Activated naive CD4-positive, alpha-beta T cell treated with anti-CD3 and anti-CD28 coated beads for 36 hours (primary cell): ENCODE results near the gene DMGDH. TPM values are rescaled to one million over a fixed set of nuclear protein-coding genes. Genes with fewer than 3 reads are reported as not detected.

Experiments used
- CTCF ChIA-PET: fragments of 350-600 bp; sonication (Branson Sonifier 250); formaldehyde crosslinking; loops from one replicate; lab custom pipeline; 2021; ENCODE audit warnings: antibody characterized with exemption; lab: Charles Lee
- DNase-seq: peaks from one replicate; pipeline ENCODE4 v3.0.0-alpha.2; 2020
- H3K27ac Mint-ChIP-seq: one replicate; pipeline ENCODE4 v1.8.0; 2021; ENCODE audit warnings: mild to moderate bottlenecking, mixed read lengths
- H3K27me3 Mint-ChIP-seq: one replicate; pipeline ENCODE4 v1.8.0; 2021; ENCODE audit warnings: low read depth, mixed read lengths
- H3K36me3 Mint-ChIP-seq: one replicate; pipeline ENCODE4 v1.8.0; 2021; ENCODE audit warnings: low read depth, mixed read lengths
- H3K4me1 Mint-ChIP-seq: one replicate; pipeline ENCODE4 v1.8.0; 2021; ENCODE audit warnings: low read depth, mixed read lengths
- H3K4me3 Mint-ChIP-seq: one replicate; pipeline ENCODE4 v1.8.0; 2021; ENCODE audit warnings: mild to moderate bottlenecking, moderate library complexity, mixed read lengths
- H3K9me3 Mint-ChIP-seq: one replicate; pipeline ENCODE4 v1.8.0; 2021; ENCODE audit warnings: mixed read lengths
- intact Hi-C: fragments of 100-400 bp; cut with micrococcal nuclease; formaldehyde crosslinking; loops from one replicate; pipeline ENCODE4 v1.15.1; 2023
- total RNA-seq, 2 experiments: library from RNA; stranded (reverse); gene quantifications; one replicate each; pipeline ENCODE4 v1.2.3, GENCODE V29; 2021

DMGDH gene
- total RNA-seq, 2 experiments from 2014 or later: 0.93 to 1.1 TPM

DNA sequence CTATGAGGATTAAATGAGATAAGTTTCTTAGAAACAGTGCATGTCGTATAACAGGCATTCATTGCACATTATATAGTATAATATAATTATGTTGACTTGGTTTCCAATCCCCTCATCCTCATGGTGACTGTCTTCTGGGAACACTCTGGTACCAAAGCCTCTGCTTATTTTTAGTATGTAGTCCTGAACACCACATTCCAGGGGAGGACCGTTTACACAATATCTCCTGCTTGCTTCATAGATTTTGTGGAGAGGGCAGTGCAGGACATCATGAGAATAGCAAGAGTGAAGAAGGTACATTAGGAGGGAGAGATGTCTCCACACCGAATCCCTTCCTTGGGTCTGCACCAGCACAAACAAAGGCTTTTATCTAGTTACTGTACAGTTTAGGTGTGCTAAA lies 21.6 kb upstream of the DMGDH start:
- no peaks in the 10 kb centered on the region for H3K4me1 Mint-ChIP-seq
- H3K36me3 Mint-ChIP-seq: no peaks in the 10 kb centered on the region
- CTCF ChIA-PET: interaction anchor here (0.6 to 1.2 kb wide), 2 partner anchors 22 to 69 kb away, joined by 3 read pairs; no protein-coding TSS in a partner anchor

DNA sequence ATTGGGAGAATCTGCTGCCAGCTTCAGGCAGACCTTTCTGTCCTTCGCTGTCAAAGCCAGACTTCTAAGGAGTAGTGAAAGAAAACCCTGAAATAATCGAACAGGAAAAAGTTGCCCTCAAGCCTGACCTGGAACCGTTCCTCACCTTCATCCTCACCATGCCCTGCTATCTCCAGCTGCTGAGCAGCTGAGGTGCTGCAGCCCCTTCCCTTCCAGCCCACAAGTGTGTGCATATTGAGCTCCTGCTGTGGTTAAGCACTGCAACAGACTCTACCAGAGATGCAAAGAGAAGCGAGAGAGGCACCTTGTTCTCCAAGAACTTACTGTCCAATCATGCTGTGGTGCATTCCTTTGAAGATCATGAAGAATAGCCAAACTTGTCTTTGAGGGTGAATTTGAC lies 19.0 kb upstream of the DMGDH start:
- Mint-ChIP-seq H3K9me3 (no peaks in the 10 kb centered on the region), H3K4me3 (no peak overlapping the region), H3K27me3 (no peaks in the 10 kb centered on the region), H3K27ac (no peak overlapping the region), H3K36me3 (no peaks in the 10 kb centered on the region), H3K4me1 (no peaks in the 10 kb centered on the region)
- no peak for DNase-seq
- intact Hi-C loops: no loop called here
- CTCF ChIA-PET: no interaction called here

More for the DNA sequence above, 21.6 kb upstream of the DMGDH start:
- DNase-seq: no peak
- Mint-ChIP-seq H3K4me3 (no peak overlapping the region), H3K27ac (no peak overlapping the region), H3K9me3 (no peaks in the 10 kb centered on the region), H3K27me3 (peaks cover 5% of the 10 kb centered on the region)
- intact Hi-C loops: no loop called here

GRCh38 chr5:79086116-79086515 lies 16.6 kb upstream of the DMGDH start:
- CTCF ChIA-PET: no interaction called here
- no peak for DNase-seq
- intact Hi-C loops: no loop called here
- Mint-ChIP-seq H3K4me3 (no peak overlapping the region), H3K4me1 (no peaks in the 10 kb centered on the region), H3K27ac (no peak overlapping the region), H3K36me3 (no peaks in the 10 kb centered on the region), H3K9me3 (no peaks in the 10 kb centered on the region), H3K27me3 (no peaks in the 10 kb centered on the region)

DNA sequence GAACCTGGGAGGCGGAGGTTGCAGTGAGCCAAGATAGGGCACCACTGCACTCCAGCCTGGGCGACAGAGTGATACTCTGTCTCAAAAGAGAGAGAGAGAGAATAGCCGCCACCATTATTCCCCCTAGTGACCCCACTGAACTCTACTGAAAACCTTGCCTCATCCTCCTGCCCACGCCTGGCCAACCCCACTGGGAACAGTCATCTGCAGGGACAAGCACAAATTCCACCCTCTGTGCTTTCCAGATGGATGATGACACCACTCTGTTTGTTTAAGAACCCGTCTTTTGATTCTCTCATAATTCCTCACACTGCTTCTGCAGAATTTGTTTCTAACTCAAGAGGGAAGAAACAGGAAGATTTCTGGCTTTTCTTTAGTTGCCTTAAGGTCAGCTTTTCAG lies 12.3 kb upstream of the DMGDH start:
- no peaks in the 10 kb centered on the region for H3K27me3 Mint-ChIP-seq
- no peak overlapping the region for H3K4me3 Mint-ChIP-seq
- H3K4me1 Mint-ChIP-seq: no peaks in the 10 kb centered on the region
- H3K27ac Mint-ChIP-seq: no peak overlapping the region
- no peaks in the 10 kb centered on the region for H3K36me3 Mint-ChIP-seq
- DNase-seq: no peak
- no peaks in the 10 kb centered on the region for H3K9me3 Mint-ChIP-seq
- CTCF ChIA-PET: interaction anchor here (1.3 kb wide), 1 partner anchor 25 kb away, joined by 4 read pairs; no protein-coding TSS in a partner anchor
- intact Hi-C loops: no loop called here

DNA sequence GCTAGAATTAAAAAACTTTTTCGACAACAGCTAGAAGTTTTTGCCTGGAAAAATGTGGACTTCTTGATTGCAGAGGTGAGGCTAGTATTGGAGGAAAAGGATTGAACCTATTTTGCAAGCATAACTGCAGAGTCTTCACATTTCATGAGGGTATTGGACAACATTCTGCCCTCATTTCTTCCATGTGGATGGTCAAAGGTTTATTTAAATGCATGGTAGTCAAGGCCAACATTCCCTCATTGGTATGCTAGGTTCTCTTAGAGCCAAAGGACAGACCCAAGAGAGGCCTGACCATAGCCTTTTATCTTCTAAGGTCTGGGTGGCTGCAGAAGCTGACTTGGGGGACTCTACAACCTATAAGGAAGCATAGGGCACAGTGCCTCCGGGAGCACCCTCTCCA lies 11.3 kb upstream of the DMGDH start:
- Mint-ChIP-seq H3K27ac (no peak overlapping the region), H3K4me3 (no peak overlapping the region), H3K27me3 (no peaks in the 10 kb centered on the region), H3K9me3 (no peaks in the 10 kb centered on the region), H3K4me1 (no peaks in the 10 kb centered on the region), H3K36me3 (no peaks in the 10 kb centered on the region)
- CTCF ChIA-PET: interaction anchor here (0.7 kb wide), 1 partner anchor 44 kb away, joined by 3 read pairs; no protein-coding TSS in a partner anchor
- intact Hi-C loops: no loop called here
- DNase-seq: no peak

DNA sequence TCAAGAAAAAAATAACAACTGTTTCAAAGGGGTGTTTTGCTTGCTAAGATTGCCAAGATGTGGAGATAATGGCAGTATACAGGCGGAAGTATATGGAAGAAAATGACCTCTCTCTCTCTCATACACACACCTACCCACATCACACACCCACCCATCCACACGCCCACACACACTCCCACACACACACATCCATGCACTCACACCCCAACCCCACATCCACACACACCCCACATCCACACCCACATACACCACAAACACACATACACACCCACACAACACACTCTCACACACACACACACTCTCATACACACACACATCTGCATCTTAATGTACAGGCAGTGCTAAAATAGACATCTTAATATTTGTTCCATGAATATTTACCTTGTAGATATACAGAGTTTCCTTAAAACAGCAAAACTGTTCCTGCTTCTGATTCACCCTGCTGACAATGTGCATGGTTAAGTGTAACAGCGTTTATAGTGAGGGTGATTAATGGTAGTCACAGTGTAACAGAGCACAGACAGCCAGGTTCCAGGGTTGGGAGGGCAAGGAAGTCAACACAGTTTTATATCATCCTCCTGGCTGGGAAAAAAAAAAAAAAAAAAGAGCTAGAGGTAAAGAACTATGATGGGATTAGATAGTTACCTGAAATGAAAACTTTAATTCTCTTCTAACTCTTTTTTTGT lies 8.3 kb upstream of the DMGDH start:
- Mint-ChIP-seq H3K27ac (no peak overlapping the region), H3K9me3 (no peaks in the 10 kb centered on the region)
- intact Hi-C loops: no loop called here

GRCh38 chr5:79076819-79077218 lies 7.3 kb upstream of the DMGDH start:
- Mint-ChIP-seq H3K36me3 (no peaks in the 10 kb centered on the region), H3K27me3 (peaks cover 3% of the 10 kb centered on the region), H3K4me3 (no peak overlapping the region), H3K9me3 (no peaks in the 10 kb centered on the region), H3K27ac (no peak overlapping the region), H3K4me1 (no peaks in the 10 kb centered on the region)
- DNase-seq: no peak
- intact Hi-C loops: no loop called here
- CTCF ChIA-PET: interaction anchor here (1.5 kb wide), 1 partner anchor 29 kb away, joined by 3 read pairs; no protein-coding TSS in a partner anchor

More for the DNA sequence above, 8.3 kb upstream of the DMGDH start:
- Mint-ChIP-seq H3K4me1 (no peaks in the 10 kb centered on the region), H3K4me3 (no peak overlapping the region), H3K27me3 (no peaks in the 10 kb centered on the region), H3K36me3 (no peaks in the 10 kb centered on the region)
- no peak for DNase-seq
- CTCF ChIA-PET: interaction anchor here (1.5 kb wide), 1 partner anchor 30 kb away, joined by 3 read pairs; no protein-coding TSS in a partner anchor

- intact Hi-C loops: no loop called here
- DNase-seq: no peak
- Mint-ChIP-seq H3K9me3 (no peaks in the 10 kb centered on the region), H3K27ac (no peak overlapping the region), H3K36me3 (no peaks in the 10 kb centered on the region), H3K4me1 (no peaks in the 10 kb centered on the region), H3K4me3 (no peak overlapping the region), H3K27me3 (peaks cover 10% of the 10 kb centered on the region)
- CTCF ChIA-PET: interaction anchor here (0.9 kb wide), 1 partner anchor 57 kb away, joined by 3 read pairs; no protein-coding TSS in a partner anchor
These were observed 6.4 kb upstream of the DMGDH start for GRCh38 chr5:79075646-79076426.

- Mint-ChIP-seq H3K27ac (no peak overlapping the region), H3K9me3 (no peaks in the 10 kb centered on the region), H3K4me1 (no peaks in the 10 kb centered on the region), H3K4me3 (no peak overlapping the region), H3K36me3 (no peaks in the 10 kb centered on the region), H3K27me3 (peaks cover 18% of the 10 kb centered on the region)
- CTCF ChIA-PET: interaction anchor here (0.9 to 2.0 kb wide), 2 partner anchors 9 to 50 kb away, joined by 4 to 5 read pairs; no protein-coding TSS in a partner anchor
- no peak for DNase-seq
- intact Hi-C loops: no loop called here
These were observed 5.2 kb upstream of the DMGDH start for GRCh38 chr5:79074641-79075040.

DNA sequence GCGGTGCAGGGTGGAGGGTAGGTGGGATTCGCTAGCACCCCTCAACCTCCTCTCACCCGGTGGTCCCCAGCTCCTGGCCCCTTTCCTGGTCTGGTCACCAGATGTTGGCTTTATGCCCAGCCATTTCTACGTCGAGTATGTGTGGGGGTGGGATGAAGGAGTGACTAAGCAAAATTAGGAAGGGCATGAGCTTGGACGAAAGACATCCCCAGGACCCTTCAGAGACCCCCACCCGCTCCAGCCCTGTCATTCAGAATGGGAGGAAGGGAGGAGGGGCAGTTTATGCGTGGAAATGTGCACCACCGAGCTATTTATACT lies 835 bp upstream of the DMGDH start:
- peaks cover 34% of the 10 kb centered on the region for H3K27me3 Mint-ChIP-seq
- no peak overlapping the region for H3K4me3 Mint-ChIP-seq
- DNase-seq: no peak
- no peaks in the 10 kb centered on the region for H3K9me3 Mint-ChIP-seq
- CTCF ChIA-PET: interaction anchor here (1.0 to 1.1 kb wide), 2 partner anchors 43 to 50 kb away, joined by 3 to 4 read pairs; no protein-coding TSS in a partner anchor
- H3K27ac Mint-ChIP-seq: no peak overlapping the region
- intact Hi-C loops: no loop called here
- H3K36me3 Mint-ChIP-seq: no peaks in the 10 kb centered on the region
- H3K4me1 Mint-ChIP-seq: peaks cover 4% of the 10 kb centered on the region

- no peak overlapping the region for H3K27ac Mint-ChIP-seq
- CTCF ChIA-PET: no interaction called here
- H3K4me3 Mint-ChIP-seq: no peak overlapping the region
- H3K4me1 Mint-ChIP-seq: peaks cover 2% of the 10 kb centered on the region
- H3K27me3 Mint-ChIP-seq: peaks cover 10% of the 10 kb centered on the region
- DNase-seq: no peak
- intact Hi-C loops: no loop called here
- no peaks in the 10 kb centered on the region for H3K9me3 Mint-ChIP-seq
- no peaks in the 10 kb centered on the region for H3K36me3 Mint-ChIP-seq
These were observed 7.0 kb downstream of the DMGDH start for GRCh38 chr5:79062436-79062835.

DNA sequence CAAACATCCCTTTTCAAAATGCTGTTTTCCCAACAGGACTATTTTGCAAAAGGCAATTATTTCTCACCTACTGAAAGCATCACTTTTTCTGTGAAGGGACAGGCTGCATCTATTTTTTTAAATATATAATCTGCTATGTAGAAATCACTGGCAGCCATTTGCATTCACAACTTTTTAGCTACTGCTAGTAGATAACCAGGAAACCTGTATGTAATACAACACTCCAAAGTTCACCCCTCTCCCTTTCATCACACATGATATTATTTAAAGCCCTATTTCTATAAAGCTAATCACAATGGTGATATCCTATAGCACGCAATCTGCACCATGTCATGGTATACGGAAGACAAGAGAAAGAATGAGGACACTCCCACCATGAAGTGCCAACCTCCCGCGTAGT lies 9.8 kb downstream of the DMGDH start:
- Mint-ChIP-seq H3K4me1 (peaks cover 2% of the 10 kb centered on the region), H3K36me3 (no peaks in the 10 kb centered on the region), H3K4me3 (no peak overlapping the region), H3K27me3 (peaks cover 5% of the 10 kb centered on the region), H3K27ac (no peak overlapping the region), H3K9me3 (no peaks in the 10 kb centered on the region)
- CTCF ChIA-PET: interaction anchor here (1.0 to 1.1 kb wide), 2 partner anchors 35 to 73 kb away, joined by 3 read pairs; no protein-coding TSS in a partner anchor
- intact Hi-C loops: no loop called here
- DNase-seq: no peak
